OCI-LY3 (cell line): ENCODE measurements around the gene ABHD3.

Experiments
- CTCF ChIP-seq: fragments of 200-600, 300-600 bp; sonication (generic); IDR thresholded peaks from 2 replicates; pipeline ENCODE4 v1.5.1; 2014; ENCODE audit warnings: antibody characterized with exemption, low read length, low read depth
- EZH2phosphoT487 ChIP-seq: fragments of 200-600 bp; shearing (Covaris generic); IDR thresholded peaks from 2 replicates; pipeline ENCODE4 v1.6.1; 2018; ENCODE audit warnings: antibody characterized with exemption, mixed run types, low read depth

GRCh38 chr18:21680161-21680560, 24.4 kb downstream of the ABHD3 start:
- TF ChIP-seq CTCF (no peak), EZH2phosphoT487 (no peak)
